22Rv1 (cell line): ENCODE results near the gene TBC1D22A.

Source experiments
- CTCF ChIP-seq: fragments of 450-650 bp; IDR thresholded peaks from 2 replicates; pipeline ENCODE4 v1.5.1; 2017; ENCODE audit warnings: mild to moderate bottlenecking
- ZFX ChIP-seq: fragments of 450-650 bp; IDR thresholded peaks from 2 replicates; pipeline ENCODE4 v1.6.1; 2017; ENCODE audit warnings: antibody characterized with exemption, borderline replicate concordance

- TF ChIP-seq CTCF (no peak), ZFX (no peak)
Measured at GRCh38 chr22:46910624-46911023, 148.2 kb downstream of the TBC1D22A start.
